ENCODE data around the gene HBZ. TPM values are rescaled to one million over a fixed set of nuclear protein-coding genes. Genes with fewer than 3 reads are reported as not detected.

Gene HBZ
- total and polyA plus RNA-seq, 2 of the 13 experiments (the other 11 are each of a cell fraction or from before 2014, with no cell fraction given), result 0.21 TPM; not detected in 1

DNA sequence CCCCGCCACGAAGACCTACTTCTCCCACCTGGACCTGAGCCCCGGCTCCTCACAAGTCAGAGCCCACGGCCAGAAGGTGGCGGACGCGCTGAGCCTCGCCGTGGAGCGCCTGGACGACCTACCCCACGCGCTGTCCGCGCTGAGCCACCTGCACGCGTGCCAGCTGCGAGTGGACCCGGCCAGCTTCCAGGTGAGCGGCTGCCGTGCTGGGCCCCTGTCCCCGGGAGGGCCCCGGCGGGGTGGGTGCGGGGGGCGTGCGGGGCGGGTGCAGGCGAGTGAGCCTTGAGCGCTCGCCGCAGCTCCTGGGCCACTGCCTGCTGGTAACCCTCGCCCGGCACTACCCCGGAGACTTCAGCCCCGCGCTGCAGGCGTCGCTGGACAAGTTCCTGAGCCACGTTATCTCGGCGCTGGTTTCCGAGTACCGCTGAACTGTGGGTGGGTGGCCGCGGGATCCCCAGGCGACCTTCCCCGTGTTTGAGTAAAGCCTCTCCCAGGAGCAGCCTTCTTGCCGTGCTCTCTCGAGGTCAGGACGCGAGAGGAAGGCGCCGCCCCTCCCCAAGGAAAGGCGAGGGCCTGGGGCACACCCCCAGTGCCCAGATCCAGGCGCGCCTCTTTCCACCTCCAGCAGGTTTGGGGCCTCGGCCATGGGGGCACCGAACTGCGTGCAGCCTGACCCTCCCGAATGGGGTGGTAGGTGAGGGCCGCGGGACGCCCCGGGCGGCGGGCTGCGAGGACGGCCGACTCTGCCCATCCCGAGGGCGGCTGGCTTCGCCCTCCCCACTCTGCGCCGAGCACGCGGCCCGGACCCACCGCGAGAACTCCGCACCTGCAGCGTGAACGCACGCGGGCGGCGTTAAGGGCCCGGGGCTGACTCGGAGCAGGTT is 28.5 kb downstream of the HBZ start (continued):
- TF ChIP-seq MIXL1 (CRISPR knock-in tag; IDR thresholded peaks at IDR 0.05) (peak; percentile 73; the same call in 1 of the 2 replicates), ZNF335 (CRISPR knock-in tag; IDR thresholded peaks at IDR 0.05) (peak; percentile 82; the same call in 1 of the 2 replicates), MED1 (CRISPR knock-in tag; IDR thresholded peaks at IDR 0.05) (peak; percentile 77), ZNF7 (CRISPR knock-in tag; IDR thresholded peaks at IDR 0.05) (no peak), SMYD3 (CRISPR knock-in tag; IDR thresholded peaks at IDR 0.05) (peak; percentile 98), NR2F6 (IDR thresholded peaks at IDR 0.05) (no peak), NR2F6 (CRISPR knock-in tag; IDR thresholded peaks at IDR 0.05) (peak; percentile 51; the same call in 1 of the 2 replicates), SAP130 (CRISPR knock-in tag; IDR thresholded peaks at IDR 0.05; ENCODE audit: low read depth) (peak; percentile 79), SATB2 (CRISPR knock-in tag; IDR thresholded peaks at IDR 0.05) (peak; percentile 94), HNRNPH1 (optimal IDR thresholded peaks at IDR 0.05; ENCODE audit: low read depth, low read length) (no peak), NR2C2 (CRISPR knock-in tag; IDR thresholded peaks at IDR 0.05; ENCODE audit: borderline replicate concordance) (peak; percentile 71), NONO (IDR thresholded peaks at IDR 0.05) (no peak), NONO (CRISPR knock-in tag; conservative IDR thresholded peaks at IDR 0.05) (peak; percentile 99), ZNF530 (CRISPR knock-in tag; IDR thresholded peaks at IDR 0.05; ENCODE audit: low read depth) (peak; percentile 91; the same call in 1 of the 2 replicates)
- TF ChIP-seq, protein P1, sequence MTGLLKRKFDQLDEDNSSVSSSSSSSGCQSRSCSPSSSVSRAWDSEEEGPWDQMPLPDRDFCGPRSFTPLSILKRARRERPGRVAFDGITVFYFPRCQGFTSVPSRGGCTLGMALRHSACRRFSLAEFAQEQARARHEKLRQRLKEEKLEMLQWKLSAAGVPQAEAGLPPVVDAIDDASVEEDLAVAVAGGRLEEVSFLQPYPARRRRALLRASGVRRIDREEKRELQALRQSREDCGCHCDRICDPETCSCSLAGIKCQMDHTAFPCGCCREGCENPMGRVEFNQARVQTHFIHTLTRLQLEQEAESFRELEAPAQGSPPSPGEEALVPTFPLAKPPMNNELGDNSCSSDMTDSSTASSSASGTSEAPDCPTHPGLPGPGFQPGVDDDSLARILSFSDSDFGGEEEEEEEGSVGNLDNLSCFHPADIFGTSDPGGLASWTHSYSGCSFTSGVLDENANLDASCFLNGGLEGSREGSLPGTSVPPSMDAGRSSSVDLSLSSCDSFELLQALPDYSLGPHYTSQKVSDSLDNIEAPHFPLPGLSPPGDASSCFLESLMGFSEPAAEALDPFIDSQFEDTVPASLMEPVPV (CRISPR knock-in tag; IDR thresholded peaks at IDR 0.05), result peak; percentile 99
- TF ChIP-seq, protein P2, sequence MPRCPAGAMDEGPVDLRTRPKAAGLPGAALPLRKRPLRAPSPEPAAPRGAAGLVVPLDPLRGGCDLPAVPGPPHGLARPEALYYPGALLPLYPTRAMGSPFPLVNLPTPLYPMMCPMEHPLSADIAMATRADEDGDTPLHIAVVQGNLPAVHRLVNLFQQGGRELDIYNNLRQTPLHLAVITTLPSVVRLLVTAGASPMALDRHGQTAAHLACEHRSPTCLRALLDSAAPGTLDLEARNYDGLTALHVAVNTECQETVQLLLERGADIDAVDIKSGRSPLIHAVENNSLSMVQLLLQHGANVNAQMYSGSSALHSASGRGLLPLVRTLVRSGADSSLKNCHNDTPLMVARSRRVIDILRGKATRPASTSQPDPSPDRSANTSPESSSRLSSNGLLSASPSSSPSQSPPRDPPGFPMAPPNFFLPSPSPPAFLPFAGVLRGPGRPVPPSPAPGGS (CRISPR knock-in tag; IDR thresholded peaks at IDR 0.05), result peak; percentile 99
- TF ChIP-seq, protein P3, sequence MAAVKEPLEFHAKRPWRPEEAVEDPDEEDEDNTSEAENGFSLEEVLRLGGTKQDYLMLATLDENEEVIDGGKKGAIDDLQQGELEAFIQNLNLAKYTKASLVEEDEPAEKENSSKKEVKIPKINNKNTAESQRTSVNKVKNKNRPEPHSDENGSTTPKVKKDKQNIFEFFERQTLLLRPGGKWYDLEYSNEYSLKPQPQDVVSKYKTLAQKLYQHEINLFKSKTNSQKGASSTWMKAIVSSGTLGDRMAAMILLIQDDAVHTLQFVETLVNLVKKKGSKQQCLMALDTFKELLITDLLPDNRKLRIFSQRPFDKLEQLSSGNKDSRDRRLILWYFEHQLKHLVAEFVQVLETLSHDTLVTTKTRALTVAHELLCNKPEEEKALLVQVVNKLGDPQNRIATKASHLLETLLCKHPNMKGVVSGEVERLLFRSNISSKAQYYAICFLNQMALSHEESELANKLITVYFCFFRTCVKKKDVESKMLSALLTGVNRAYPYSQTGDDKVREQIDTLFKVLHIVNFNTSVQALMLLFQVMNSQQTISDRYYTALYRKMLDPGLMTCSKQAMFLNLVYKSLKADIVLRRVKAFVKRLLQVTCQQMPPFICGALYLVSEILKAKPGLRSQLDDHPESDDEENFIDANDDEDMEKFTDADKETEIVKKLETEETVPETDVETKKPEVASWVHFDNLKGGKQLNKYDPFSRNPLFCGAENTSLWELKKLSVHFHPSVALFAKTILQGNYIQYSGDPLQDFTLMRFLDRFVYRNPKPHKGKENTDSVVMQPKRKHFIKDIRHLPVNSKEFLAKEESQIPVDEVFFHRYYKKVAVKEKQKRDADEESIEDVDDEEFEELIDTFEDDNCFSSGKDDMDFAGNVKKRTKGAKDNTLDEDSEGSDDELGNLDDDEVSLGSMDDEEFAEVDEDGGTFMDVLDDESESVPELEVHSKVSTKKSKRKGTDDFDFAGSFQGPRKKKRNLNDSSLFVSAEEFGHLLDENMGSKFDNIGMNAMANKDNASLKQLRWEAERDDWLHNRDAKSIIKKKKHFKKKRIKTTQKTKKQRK (IDR thresholded peaks at IDR 0.05; ENCODE audit: low read length), result no peak
- TF ChIP-seq, protein P4, sequence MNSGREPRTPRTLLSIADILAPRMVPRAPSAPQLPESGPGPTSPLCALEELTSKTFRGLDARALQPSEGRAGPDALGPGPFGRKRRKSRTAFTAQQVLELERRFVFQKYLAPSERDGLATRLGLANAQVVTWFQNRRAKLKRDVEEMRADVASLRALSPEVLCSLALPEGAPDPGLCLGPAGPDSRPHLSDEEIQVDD (CRISPR knock-in tag; IDR thresholded peaks at IDR 0.05; ENCODE audit: borderline replicate concordance), result peak; percentile 97; the same call in 1 of the 2 replicates
- TF ChIP-seq, protein P5, sequence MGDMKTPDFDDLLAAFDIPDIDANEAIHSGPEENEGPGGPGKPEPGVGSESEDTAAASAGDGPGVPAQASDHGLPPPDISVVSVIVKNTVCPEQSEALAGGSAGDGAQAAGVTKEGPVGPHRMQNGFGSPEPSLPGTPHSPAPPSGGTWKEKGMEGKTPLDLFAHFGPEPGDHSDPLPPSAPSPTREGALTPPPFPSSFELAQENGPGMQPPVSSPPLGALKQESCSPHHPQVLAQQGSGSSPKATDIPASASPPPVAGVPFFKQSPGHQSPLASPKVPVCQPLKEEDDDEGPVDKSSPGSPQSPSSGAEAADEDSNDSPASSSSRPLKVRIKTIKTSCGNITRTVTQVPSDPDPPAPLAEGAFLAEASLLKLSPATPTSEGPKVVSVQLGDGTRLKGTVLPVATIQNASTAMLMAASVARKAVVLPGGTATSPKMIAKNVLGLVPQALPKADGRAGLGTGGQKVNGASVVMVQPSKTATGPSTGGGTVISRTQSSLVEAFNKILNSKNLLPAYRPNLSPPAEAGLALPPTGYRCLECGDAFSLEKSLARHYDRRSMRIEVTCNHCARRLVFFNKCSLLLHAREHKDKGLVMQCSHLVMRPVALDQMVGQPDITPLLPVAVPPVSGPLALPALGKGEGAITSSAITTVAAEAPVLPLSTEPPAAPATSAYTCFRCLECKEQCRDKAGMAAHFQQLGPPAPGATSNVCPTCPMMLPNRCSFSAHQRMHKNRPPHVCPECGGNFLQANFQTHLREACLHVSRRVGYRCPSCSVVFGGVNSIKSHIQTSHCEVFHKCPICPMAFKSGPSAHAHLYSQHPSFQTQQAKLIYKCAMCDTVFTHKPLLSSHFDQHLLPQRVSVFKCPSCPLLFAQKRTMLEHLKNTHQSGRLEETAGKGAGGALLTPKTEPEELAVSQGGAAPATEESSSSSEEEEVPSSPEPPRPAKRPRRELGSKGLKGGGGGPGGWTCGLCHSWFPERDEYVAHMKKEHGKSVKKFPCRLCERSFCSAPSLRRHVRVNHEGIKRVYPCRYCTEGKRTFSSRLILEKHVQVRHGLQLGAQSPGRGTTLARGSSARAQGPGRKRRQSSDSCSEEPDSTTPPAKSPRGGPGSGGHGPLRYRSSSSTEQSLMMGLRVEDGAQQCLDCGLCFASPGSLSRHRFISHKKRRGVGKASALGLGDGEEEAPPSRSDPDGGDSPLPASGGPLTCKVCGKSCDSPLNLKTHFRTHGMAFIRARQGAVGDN (CRISPR knock-in tag; IDR thresholded peaks at IDR 0.05), result peak; percentile 99
